ENCODE results near the gene KCND3.
A peak's percentile ranks its signal among the peaks of the same experiment; 100 is the strongest.

KCND3 gene

DNA sequence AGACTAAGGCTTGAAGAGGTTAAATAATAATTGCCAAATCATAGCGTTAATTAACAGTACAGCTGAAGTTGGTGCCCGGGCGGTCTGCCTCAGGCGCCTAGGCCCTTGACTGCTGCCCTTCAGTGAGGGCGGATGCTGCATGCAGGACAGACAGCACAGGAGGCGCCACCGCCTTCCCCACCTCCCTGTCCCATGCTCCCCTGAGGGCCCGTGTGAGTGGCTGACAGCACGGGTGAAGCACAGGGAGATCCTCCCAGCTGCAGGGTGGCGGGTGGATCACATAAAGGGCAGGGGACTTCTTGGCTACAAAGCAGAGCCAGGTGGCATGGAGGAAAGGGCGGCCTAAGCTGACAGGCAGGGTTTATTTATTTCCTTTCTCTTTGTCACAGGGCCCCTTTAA lies 184.7 kb downstream of the KCND3 start:
- H3K36me3 ChIP-seq (replicated peaks in 1 of 2; ENCODE audit: control insufficient read depth in 2 of 2, insufficient read depth in 2 of 2, low read length in 2 of 2) = no peaks in the 10 kb centered on the region
- H3K4me2 ChIP-seq (ENCODE audit: insufficient read depth, low read length, poor library complexity, severe bottlenecking) = no peak overlapping the region
- H2AK5ac ChIP-seq (ENCODE audit: low read depth, low read length) = no peak overlapping the region
- no peak overlapping the region for H3K14ac ChIP-seq (ENCODE audit: low read length)
- WGBS, 2 donors (ENCODE audit: extremely low coverage in 2 of 2, insufficient read length in 2 of 2, insufficient replicate concordance in 1 of 2) = no CpG with 5 or more reads among the region's 11 CpGs
- no peak overlapping the region for H4K8ac ChIP-seq (ENCODE audit: low read depth, low read length)
- H2BK5ac ChIP-seq (ENCODE audit: low read length) = no peak overlapping the region
- H3K4ac ChIP-seq (ENCODE audit: low read length) = no peak overlapping the region
- H3K27ac ChIP-seq (replicated peaks; ENCODE audit: low read length) = no peak overlapping the region
- H3K4me3 ChIP-seq (ENCODE audit: low read length in 2 of 2) = no peak overlapping the region
- no peaks in the 10 kb centered on the region for H3K79me1 ChIP-seq (ENCODE audit: low read depth, low read length)
- H3K9ac ChIP-seq (ENCODE audit: low read depth, low read length, poor library complexity) = no peak overlapping the region
- peak overlapping the region; percentile 46 for H3K18ac ChIP-seq (ENCODE audit: low read length)
- DNase-seq (ENCODE audit: low spot score) = no peak
- H2BK15ac ChIP-seq (ENCODE audit: low read length) = no peak overlapping the region
- no peak overlapping the region for H4K91ac ChIP-seq (ENCODE audit: low read depth, low read length, poor library complexity)
- H3K4me1 ChIP-seq (ENCODE audit: control insufficient read depth in 2 of 2, insufficient read depth in 1 of 2, low read depth in 1 of 2, low read length in 2 of 2) = peaks cover 0 to 2% of the 10 kb centered on the region in 2 donors
- no peak overlapping the region for H3K23ac ChIP-seq (ENCODE audit: low read depth, low read length, poor library complexity)
- peaks cover 0 to 51% (median 0%) of the 10 kb centered on the region in 3 experiments for H3K27me3 ChIP-seq (ENCODE audit: control insufficient read depth in 3 of 3, insufficient read depth in 3 of 3, low read depth in 1 of 3, low read length in 3 of 3)
- H2BK12ac ChIP-seq (ENCODE audit: low read length) = no peak overlapping the region
- H2AFZ ChIP-seq (ENCODE audit: low read length) = no peak overlapping the region
- H2BK120ac ChIP-seq (ENCODE audit: low read depth, low read length) = no peak overlapping the region
- H3K9me3 ChIP-seq (replicated peaks in 1 of 2; ENCODE audit: control insufficient read depth in 2 of 2, insufficient read depth in 1 of 2, low read depth in 1 of 2, low read length in 2 of 2) = no peaks in the 10 kb centered on the region

DNA sequence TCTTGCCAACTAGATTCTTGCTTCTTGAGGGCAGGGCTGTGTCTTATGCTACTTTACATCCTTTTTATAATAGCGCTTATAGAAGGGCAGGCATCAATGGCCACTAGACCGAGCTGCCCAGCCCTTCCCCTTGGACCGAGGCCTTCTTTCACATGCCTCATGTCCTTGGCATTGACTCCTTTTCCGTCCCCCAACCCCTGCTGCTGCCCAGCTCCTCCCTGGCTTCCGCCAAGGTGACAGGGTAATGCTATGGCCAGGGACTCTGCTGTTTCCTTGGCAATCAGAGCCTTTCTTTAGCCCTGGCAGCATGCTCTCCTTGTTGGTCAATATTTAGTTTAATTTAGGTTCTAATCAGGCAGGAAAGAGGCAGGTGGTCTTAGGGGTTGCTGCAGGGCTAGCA lies 185.5 kb downstream of the KCND3 start:
- Histone ChIP-seq H4K8ac (ENCODE audit: low read depth, low read length) (no peak overlapping the region), H3K79me1 (ENCODE audit: low read depth, low read length) (no peaks in the 10 kb centered on the region), H3K36me3 (replicated peaks in 1 of 2; ENCODE audit: control insufficient read depth in 2 of 2, insufficient read depth in 2 of 2, low read length in 2 of 2) (no peaks in the 10 kb centered on the region), H3K14ac (ENCODE audit: low read length) (no peak overlapping the region), H2BK120ac (ENCODE audit: low read depth, low read length) (no peak overlapping the region), H2AK5ac (ENCODE audit: low read depth, low read length) (no peak overlapping the region), H3K4me2 (ENCODE audit: insufficient read depth, low read length, poor library complexity, severe bottlenecking) (no peak overlapping the region), H2BK5ac (ENCODE audit: low read length) (no peak overlapping the region), H3K4me3 (ENCODE audit: low read length in 2 of 2) (no peak overlapping the region), H3K27ac (replicated peaks; ENCODE audit: low read length) (no peak overlapping the region), H2BK12ac (ENCODE audit: low read length) (no peak overlapping the region), H3K4me1 (ENCODE audit: control insufficient read depth in 2 of 2, insufficient read depth in 1 of 2, low read depth in 1 of 2, low read length in 2 of 2) (peaks cover 0 to 2% of the 10 kb centered on the region in 2 donors), H4K91ac (ENCODE audit: low read depth, low read length, poor library complexity) (no peak overlapping the region), H3K4ac (ENCODE audit: low read length) (no peak overlapping the region), H2AFZ (ENCODE audit: low read length) (no peak overlapping the region), H3K23ac (ENCODE audit: low read depth, low read length, poor library complexity) (no peak overlapping the region), H2BK15ac (ENCODE audit: low read length) (no peak overlapping the region), H3K18ac (ENCODE audit: low read length) (no peak overlapping the region), H3K9me3 (replicated peaks in 1 of 2; ENCODE audit: control insufficient read depth in 2 of 2, insufficient read depth in 1 of 2, low read depth in 1 of 2, low read length in 2 of 2) (peaks cover 3% of the 10 kb centered on the region in 2 donors), H3K9ac (ENCODE audit: low read depth, low read length, poor library complexity) (no peak overlapping the region), H3K27me3 (ENCODE audit: control insufficient read depth in 3 of 3, insufficient read depth in 3 of 3, low read depth in 1 of 3, low read length in 3 of 3) (peaks cover 0 to 51% (median 0%) of the 10 kb centered on the region in 3 experiments)
- no peak for DNase-seq (ENCODE audit: low spot score)
- no CpG with 5 or more reads among the region's 5 CpGs for WGBS, 2 donors (ENCODE audit: extremely low coverage in 2 of 2, insufficient read length in 2 of 2, insufficient replicate concordance in 1 of 2)

DNA sequence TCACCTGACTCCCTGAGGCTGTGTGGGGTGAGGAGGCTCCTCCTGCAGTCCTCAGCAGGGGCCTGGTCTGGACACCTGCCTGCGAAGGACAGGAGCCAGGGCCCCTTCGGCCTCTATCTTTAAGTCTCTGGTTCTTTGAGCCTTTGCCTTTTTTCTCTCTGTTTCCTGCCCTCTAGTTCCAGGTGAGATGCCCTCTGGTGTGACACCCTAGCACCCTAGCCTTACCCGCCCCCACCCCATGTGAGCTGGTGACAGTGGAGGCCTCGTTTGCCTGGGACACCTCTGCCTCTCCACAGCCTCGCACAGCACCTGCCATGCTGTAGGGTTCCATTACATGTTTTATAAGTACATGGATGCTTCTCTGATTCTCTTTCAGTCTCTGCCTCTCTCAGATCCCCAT lies 186.5 kb downstream of the KCND3 start:
- WGBS, 2 donors (ENCODE audit: extremely low coverage in 2 of 2, insufficient read length in 2 of 2, insufficient replicate concordance in 1 of 2) = no CpG with 5 or more reads among the region's 5 CpGs

DNA sequence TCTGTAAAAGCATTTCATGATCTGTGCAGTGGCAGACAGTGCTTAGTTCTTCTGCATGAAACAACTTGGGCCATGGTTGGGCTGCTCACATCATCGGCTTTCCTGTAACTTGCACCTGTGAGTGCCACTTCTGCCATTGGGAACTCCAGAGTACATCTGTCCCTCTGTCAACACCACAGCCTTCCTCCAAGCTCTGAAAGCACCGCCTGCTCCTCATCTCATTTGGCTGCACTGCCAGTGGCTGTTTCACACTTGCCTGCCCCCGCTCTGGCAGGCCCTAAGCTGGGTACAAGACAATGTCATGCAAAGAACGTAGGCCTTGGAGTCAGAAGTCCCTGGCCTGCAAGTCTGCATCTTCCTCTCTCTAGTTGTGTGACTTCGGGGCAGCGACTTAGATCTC lies 187.4 kb downstream of the KCND3 start:
- Histone ChIP-seq H2BK12ac (ENCODE audit: low read length) (no peak overlapping the region), H2BK15ac (ENCODE audit: low read length) (no peak overlapping the region), H4K91ac (ENCODE audit: low read depth, low read length, poor library complexity) (no peak overlapping the region), H2BK5ac (ENCODE audit: low read length) (no peak overlapping the region), H3K9me3 (replicated peaks in 1 of 2; ENCODE audit: control insufficient read depth in 2 of 2, insufficient read depth in 1 of 2, low read depth in 1 of 2, low read length in 2 of 2) (peaks cover 3 to 8% of the 10 kb centered on the region in 2 donors), H2BK120ac (ENCODE audit: low read depth, low read length) (no peak overlapping the region), H3K27me3 (ENCODE audit: control insufficient read depth in 3 of 3, insufficient read depth in 3 of 3, low read depth in 1 of 3, low read length in 3 of 3) (peaks cover 0 to 44% (median 0%) of the 10 kb centered on the region in 3 experiments), H2AFZ (ENCODE audit: low read length) (no peak overlapping the region), H3K36me3 (replicated peaks in 1 of 2; ENCODE audit: control insufficient read depth in 2 of 2, insufficient read depth in 2 of 2, low read length in 2 of 2) (no peaks in the 10 kb centered on the region), H3K4me2 (ENCODE audit: insufficient read depth, low read length, poor library complexity, severe bottlenecking) (no peak overlapping the region), H4K8ac (ENCODE audit: low read depth, low read length) (no peak overlapping the region), H3K4me1 (ENCODE audit: control insufficient read depth in 2 of 2, insufficient read depth in 1 of 2, low read depth in 1 of 2, low read length in 2 of 2) (peaks cover 0 to 2% of the 10 kb centered on the region in 2 donors), H3K79me1 (ENCODE audit: low read depth, low read length) (no peaks in the 10 kb centered on the region), H3K14ac (ENCODE audit: low read length) (no peak overlapping the region), H3K4ac (ENCODE audit: low read length) (no peak overlapping the region), H2AK5ac (ENCODE audit: low read depth, low read length) (no peak overlapping the region), H3K4me3 (ENCODE audit: low read length in 2 of 2) (no peak overlapping the region), H3K27ac (replicated peaks; ENCODE audit: low read length) (no peak overlapping the region), H3K18ac (ENCODE audit: low read length) (no peak overlapping the region), H3K23ac (ENCODE audit: low read depth, low read length, poor library complexity) (no peak overlapping the region), H3K9ac (ENCODE audit: low read depth, low read length, poor library complexity) (no peak overlapping the region)
- no CpG with 5 or more reads among the region's 6 CpGs for WGBS, 2 donors (ENCODE audit: extremely low coverage in 2 of 2, insufficient read length in 2 of 2, insufficient replicate concordance in 1 of 2)
- no peak for DNase-seq (ENCODE audit: low spot score)

More for the DNA sequence above, 186.5 kb downstream of the KCND3 start:
- Histone ChIP-seq H3K9me3 (replicated peaks in 1 of 2; ENCODE audit: control insufficient read depth in 2 of 2, insufficient read depth in 1 of 2, low read depth in 1 of 2, low read length in 2 of 2) (peaks cover 3 to 8% of the 10 kb centered on the region in 2 donors), H3K18ac (ENCODE audit: low read length) (no peak overlapping the region), H4K91ac (ENCODE audit: low read depth, low read length, poor library complexity) (no peak overlapping the region), H3K14ac (ENCODE audit: low read length) (no peak overlapping the region), H3K36me3 (replicated peaks in 1 of 2; ENCODE audit: control insufficient read depth in 2 of 2, insufficient read depth in 2 of 2, low read length in 2 of 2) (no peaks in the 10 kb centered on the region), H3K23ac (ENCODE audit: low read depth, low read length, poor library complexity) (no peak overlapping the region), H3K27ac (replicated peaks; ENCODE audit: low read length) (no peak overlapping the region), H3K27me3 (ENCODE audit: control insufficient read depth in 3 of 3, insufficient read depth in 3 of 3, low read depth in 1 of 3, low read length in 3 of 3) (peaks cover 0 to 44% (median 0%) of the 10 kb centered on the region in 3 experiments), H2AFZ (ENCODE audit: low read length) (no peak overlapping the region), H2AK5ac (ENCODE audit: low read depth, low read length) (no peak overlapping the region), H3K79me1 (ENCODE audit: low read depth, low read length) (no peaks in the 10 kb centered on the region), H2BK12ac (ENCODE audit: low read length) (no peak overlapping the region), H4K8ac (ENCODE audit: low read depth, low read length) (no peak overlapping the region), H2BK15ac (ENCODE audit: low read length) (no peak overlapping the region), H3K4me2 (ENCODE audit: insufficient read depth, low read length, poor library complexity, severe bottlenecking) (no peak overlapping the region), H3K4me3 (ENCODE audit: low read length in 2 of 2) (no peak overlapping the region), H3K4ac (ENCODE audit: low read length) (no peak overlapping the region), H3K9ac (ENCODE audit: low read depth, low read length, poor library complexity) (no peak overlapping the region), H2BK5ac (ENCODE audit: low read length) (no peak overlapping the region), H3K4me1 (ENCODE audit: control insufficient read depth in 2 of 2, insufficient read depth in 1 of 2, low read depth in 1 of 2, low read length in 2 of 2) (peaks cover 0 to 2% of the 10 kb centered on the region in 2 donors), H2BK120ac (ENCODE audit: low read depth, low read length) (no peak overlapping the region)
- no peak for DNase-seq (ENCODE audit: low spot score)

All from neuronal stem cell (in vitro differentiated cells).